Progenitor cell of endocrine pancreas (in vitro differentiated cells): ENCODE data around the gene MUC6. TPM values are rescaled to one million over a fixed set of nuclear protein-coding genes. Genes with fewer than 3 reads are reported as not detected.

Source experiments
- DNase-seq: peaks from one replicate; pipeline ENCODE4 v3.0.0; 2021; ENCODE audit warnings: low spot score; ENCODE audit not compliant: unreplicated experiment
- H3K27ac Mint-ChIP-seq: 2 replicates; pipeline ENCODE4 v1.8.0; 2021; ENCODE audit warnings: mild to moderate bottlenecking, moderate library complexity, mixed read lengths
- H3K27me3 Mint-ChIP-seq: 2 replicates; pipeline ENCODE4 v1.8.0; 2021; ENCODE audit warnings: mixed read lengths
- H3K36me3 Mint-ChIP-seq: 2 replicates; pipeline ENCODE4 v1.8.0; 2022; ENCODE audit warnings: mixed read lengths; ENCODE audit not compliant: insufficient read depth
- H3K4me1 Mint-ChIP-seq: 2 replicates; pipeline ENCODE4 v1.8.0; 2021; ENCODE audit warnings: low read depth, mixed read lengths
- H3K4me3 Mint-ChIP-seq: 2 replicates; pipeline ENCODE4 v1.8.0; 2021; ENCODE audit warnings: low read depth, mild to moderate bottlenecking, moderate library complexity, mixed read lengths
- H3K9me3 Mint-ChIP-seq: 2 replicates; pipeline ENCODE4 v1.8.0; 2021; ENCODE audit warnings: low read depth, mixed read lengths
- CTCF ChIP-seq: fragments of 200-600 bp; sonication (generic); IDR thresholded peaks from one replicate; pipeline ENCODE4 v1.5.0; 2021; ENCODE audit warnings: antibody characterized with exemption, mild to moderate bottlenecking; ENCODE audit not compliant: unreplicated experiment
- total RNA-seq: library from RNA; stranded (reverse); gene quantifications from 2 replicates; pipeline ENCODE4 v1.2.1, GENCODE V29; 2021

Gene MUC6
- total RNA-seq, 1 donor from 2014 or later = 1.6 TPM

- H3K36me3 Mint-ChIP-seq = no peaks in the 10 kb centered on the region
- peaks cover 14% of the 10 kb centered on the region for H3K4me1 Mint-ChIP-seq
- H3K27me3 Mint-ChIP-seq = no peaks in the 10 kb centered on the region
- DNase-seq = no peak
- TF ChIP-seq CTCF = no peak
- no peaks in the 10 kb centered on the region for H3K9me3 Mint-ChIP-seq
- H3K27ac Mint-ChIP-seq = no peak overlapping the region
- H3K4me3 Mint-ChIP-seq = no peak overlapping the region
These were observed 1.8 kb upstream of the MUC6 start for GRCh38 chr11:1038361-1038760.

- no peak for TF ChIP-seq CTCF
- Mint-ChIP-seq H3K4me1 (peaks cover 13% of the 10 kb centered on the region), H3K9me3 (no peaks in the 10 kb centered on the region), H3K4me3 (no peak overlapping the region), H3K27ac (no peak overlapping the region), H3K27me3 (no peaks in the 10 kb centered on the region), H3K36me3 (no peaks in the 10 kb centered on the region)
- no peak for DNase-seq
These were observed 1.1 kb upstream of the MUC6 start for GRCh38 chr11:1037506-1038055.

- DNase-seq = no peak
- H3K27me3 Mint-ChIP-seq = no peaks in the 10 kb centered on the region
- no peaks in the 10 kb centered on the region for H3K9me3 Mint-ChIP-seq
- H3K27ac Mint-ChIP-seq = no peak overlapping the region
- no peak overlapping the region for H3K4me3 Mint-ChIP-seq
- peaks cover 10% of the 10 kb centered on the region for H3K4me1 Mint-ChIP-seq
- TF ChIP-seq CTCF = no peak
- no peaks in the 10 kb centered on the region for H3K36me3 Mint-ChIP-seq
These were observed 413 bp upstream of the MUC6 start for GRCh38 chr11:1036931-1037330.

GRCh38 chr11:1035577-1036283 is 788 bp downstream of the MUC6 start:
- H3K4me3 Mint-ChIP-seq = no peak overlapping the region
- no peaks in the 10 kb centered on the region for H3K27me3 Mint-ChIP-seq
- DNase-seq = no peak
- peaks cover 7% of the 10 kb centered on the region for H3K4me1 Mint-ChIP-seq
- no peak for TF ChIP-seq CTCF
- no peaks in the 10 kb centered on the region for H3K36me3 Mint-ChIP-seq
- H3K27ac Mint-ChIP-seq = no peak overlapping the region
- H3K9me3 Mint-ChIP-seq = no peaks in the 10 kb centered on the region

GRCh38 chr11:1034456-1035295 is 1.8 kb downstream of the MUC6 start:
- DNase-seq = no peak
- no peaks in the 10 kb centered on the region for H3K9me3 Mint-ChIP-seq
- H3K27me3 Mint-ChIP-seq = no peaks in the 10 kb centered on the region
- H3K4me1 Mint-ChIP-seq = peaks cover 4% of the 10 kb centered on the region
- no peak overlapping the region for H3K27ac Mint-ChIP-seq
- no peak overlapping the region for H3K4me3 Mint-ChIP-seq
- no peak for TF ChIP-seq CTCF
- no peaks in the 10 kb centered on the region for H3K36me3 Mint-ChIP-seq
